ENCODE measurements around the gene DDX28. TPM values are rescaled to one million over a fixed set of nuclear protein-coding genes. Genes with fewer than 3 reads are reported as not detected.
"Not testable (repeated sequence)": the region's sequence is repeated elsewhere in the genome, so short reads cannot be mapped to it uniquely, and the experiment has no call there.

The DDX28 gene
- total RNA-seq, 1 donor from 2014 or later = 23.9 TPM

- peaks cover 46% of the 10 kb centered on the region for H3K4me1 Mint-ChIP-seq
- peak overlapping the region; percentile 84 for H3K27ac Mint-ChIP-seq
- H3K4me3 Mint-ChIP-seq; H3K36me3 Mint-ChIP-seq (ENCODE audit: low read depth); DNase-seq; H3K27me3 Mint-ChIP-seq; H3K9me3 Mint-ChIP-seq: not testable (repeated sequence)
- intact Hi-C loops (cut with micrococcal nuclease) = loop anchor here (5.0 kb wide), 1 partner anchor 229 kb away; no protein-coding TSS in a partner anchor
Measured at GRCh38 chr16:67998231-67998778, 24.7 kb downstream of the DDX28 start.

- Mint-ChIP-seq H3K4me3 (no peak overlapping the region), H3K9me3 (no peaks in the 10 kb centered on the region), H3K27ac (no peak overlapping the region), H3K27me3 (no peaks in the 10 kb centered on the region), H3K36me3 (ENCODE audit: low read depth) (no peaks in the 10 kb centered on the region), H3K4me1 (peaks cover 49% of the 10 kb centered on the region)
- intact Hi-C loops (cut with micrococcal nuclease) = loop anchor here (5.0 kb wide), 1 partner anchor 231 kb away; no protein-coding TSS in a partner anchor
- no peak for DNase-seq
Measured at GRCh38 chr16:67996666-67997065, 26.4 kb downstream of the DDX28 start.

- Mint-ChIP-seq H3K27ac (peak overlapping the region; percentile 78), H3K9me3 (no peaks in the 10 kb centered on the region)
- no peak for DNase-seq
Measured at GRCh38 chr16:67995423-67995822, 27.6 kb downstream of the DDX28 start.

GRCh38 chr16:67994040-67994408 lies 29.0 kb downstream of the DDX28 start:
- H3K36me3 Mint-ChIP-seq (ENCODE audit: low read depth); H3K9me3 Mint-ChIP-seq; H3K27me3 Mint-ChIP-seq; intact Hi-C loops (cut with micrococcal nuclease): not testable (repeated sequence)
- peak overlapping the region; percentile 96 for H3K27ac Mint-ChIP-seq
- H3K4me3 Mint-ChIP-seq = peak overlapping the region; percentile 86
- peak; percentile 70 for DNase-seq
- H3K4me1 Mint-ChIP-seq = peaks cover 33% of the 10 kb centered on the region

More at GRCh38 chr16:67995423-67995822, 27.6 kb downstream of the DDX28 start:
- intact Hi-C loops (cut with micrococcal nuclease) = loop anchor here (5.0 kb wide), 1 partner anchor 232 kb away; no protein-coding TSS in a partner anchor
- Mint-ChIP-seq H3K27me3 (no peaks in the 10 kb centered on the region), H3K4me3 (no peak overlapping the region), H3K36me3 (ENCODE audit: low read depth) (no peaks in the 10 kb centered on the region), H3K4me1 (peaks cover 47% of the 10 kb centered on the region)

- Mint-ChIP-seq H3K27ac (peak overlapping the region; percentile 96), H3K36me3 (ENCODE audit: low read depth) (no peaks in the 10 kb centered on the region), H3K4me3 (peak overlapping the region; percentile 86), H3K4me1 (peaks cover 29% of the 10 kb centered on the region), H3K27me3 (no peaks in the 10 kb centered on the region), H3K9me3 (no peaks in the 10 kb centered on the region)
- peak; percentile 95 for DNase-seq
- intact Hi-C loops (cut with micrococcal nuclease) = loop anchor here (1.0 to 2.0 kb wide), 3 partner anchors 29 to 71 kb away; partner anchors contain the start of genes DDX28 and DUS2
Measured at GRCh38 chr16:67993207-67994039, 29.6 kb downstream of the DDX28 start.

GRCh38 chr16:67992661-67993206 lies 30.3 kb downstream of the DDX28 start:
- H3K4me3 Mint-ChIP-seq = peak overlapping the region; percentile 34
- no peaks in the 10 kb centered on the region for H3K27me3 Mint-ChIP-seq
- no peaks in the 10 kb centered on the region for H3K36me3 Mint-ChIP-seq (ENCODE audit: low read depth)
- H3K27ac Mint-ChIP-seq = peak overlapping the region; percentile 76
- intact Hi-C loops (cut with micrococcal nuclease) = loop anchor here (1.0 to 2.0 kb wide), 3 partner anchors 30 to 72 kb away; partner anchors contain the start of genes DDX28 and DUS2
- no peak for DNase-seq
- H3K4me1 Mint-ChIP-seq = peaks cover 31% of the 10 kb centered on the region
- no peaks in the 10 kb centered on the region for H3K9me3 Mint-ChIP-seq

GRCh38 chr16:67990018-67990386 lies 33.0 kb downstream of the DDX28 start:
- H3K4me3 Mint-ChIP-seq = no peak overlapping the region
- H3K36me3 Mint-ChIP-seq (ENCODE audit: low read depth) = no peaks in the 10 kb centered on the region
- H3K9me3 Mint-ChIP-seq = no peaks in the 10 kb centered on the region
- intact Hi-C loops (cut with micrococcal nuclease) = no loop called here
- no peak for DNase-seq
- peaks cover 18% of the 10 kb centered on the region for H3K4me1 Mint-ChIP-seq
- H3K27ac Mint-ChIP-seq = no peak overlapping the region
- no peaks in the 10 kb centered on the region for H3K27me3 Mint-ChIP-seq

GRCh38 chr16:67989322-67990017 lies 33.6 kb downstream of the DDX28 start:
- no peak for DNase-seq
- H3K27me3 Mint-ChIP-seq = no peaks in the 10 kb centered on the region
- no peak overlapping the region for H3K27ac Mint-ChIP-seq
- H3K36me3 Mint-ChIP-seq (ENCODE audit: low read depth) = no peaks in the 10 kb centered on the region
- no peak overlapping the region for H3K4me3 Mint-ChIP-seq
- H3K9me3 Mint-ChIP-seq = no peaks in the 10 kb centered on the region
- peaks cover 17% of the 10 kb centered on the region for H3K4me1 Mint-ChIP-seq
- intact Hi-C loops (cut with micrococcal nuclease) = no loop called here

- H3K27ac Mint-ChIP-seq = no peak overlapping the region
- peaks cover 17% of the 10 kb centered on the region for H3K4me1 Mint-ChIP-seq
- intact Hi-C loops (cut with micrococcal nuclease) = no loop called here
- DNase-seq = no peak
- no peak overlapping the region for H3K4me3 Mint-ChIP-seq
- H3K9me3 Mint-ChIP-seq = no peaks in the 10 kb centered on the region
- H3K27me3 Mint-ChIP-seq = no peaks in the 10 kb centered on the region
- no peaks in the 10 kb centered on the region for H3K36me3 Mint-ChIP-seq (ENCODE audit: low read depth)
Measured at GRCh38 chr16:67988675-67989074, 34.4 kb downstream of the DDX28 start.

- intact Hi-C loops (cut with micrococcal nuclease) = no loop called here
- DNase-seq = no peak
- H3K4me1 Mint-ChIP-seq = peaks cover 19% of the 10 kb centered on the region
- no peaks in the 10 kb centered on the region for H3K36me3 Mint-ChIP-seq (ENCODE audit: low read depth)
- no peak overlapping the region for H3K4me3 Mint-ChIP-seq
- no peaks in the 10 kb centered on the region for H3K27me3 Mint-ChIP-seq
- peak overlapping the region; percentile 65 for H3K27ac Mint-ChIP-seq
- no peaks in the 10 kb centered on the region for H3K9me3 Mint-ChIP-seq
Measured at GRCh38 chr16:67987460-67988160, 35.4 kb downstream of the DDX28 start.

GRCh38 chr16:67986949-67987348 lies 36.1 kb downstream of the DDX28 start:
- Mint-ChIP-seq H3K4me1 (peaks cover 18% of the 10 kb centered on the region), H3K4me3 (no peak overlapping the region), H3K27ac (no peak overlapping the region), H3K36me3 (ENCODE audit: low read depth) (no peaks in the 10 kb centered on the region), H3K27me3 (no peaks in the 10 kb centered on the region), H3K9me3 (no peaks in the 10 kb centered on the region)
- intact Hi-C loops (cut with micrococcal nuclease) = no loop called here
- DNase-seq = no peak

- Mint-ChIP-seq H3K36me3 (ENCODE audit: low read depth) (no peaks in the 10 kb centered on the region), H3K27ac (no peak overlapping the region), H3K27me3 (peaks cover 3% of the 10 kb centered on the region), H3K4me1 (peaks cover 13% of the 10 kb centered on the region), H3K4me3 (no peak overlapping the region), H3K9me3 (no peaks in the 10 kb centered on the region)
- intact Hi-C loops (cut with micrococcal nuclease) = no loop called here
- DNase-seq = no peak
Measured at GRCh38 chr16:67982011-67982696, 40.9 kb downstream of the DDX28 start.

Measured in activated CD4-positive, alpha-beta T cell treated with anti-CD3 and anti-CD28 coated beads, Interleukin-2, amount 10 ng/mL, durations not matched to agents 24 days and 14 days (primary cell).